NB4 (cell line): ENCODE data around the gene CFHR3.

ENCODE experiments used
- POLR2A ChIP-seq: IDR thresholded peaks from 2 replicates; pipeline ENCODE4 v1.6.1; 2011; ENCODE audit warnings: mild to moderate bottlenecking; ENCODE audit not compliant: insufficient read length; ENCODE audit errors: extremely low read depth
- TF ChIP-seq, protein P1 (sequence below): IDR thresholded peaks from one replicate; pipeline ENCODE4 v1.5.1; 2012; ENCODE audit warnings: low read depth, low read length
- TF ChIP-seq, protein P2 (sequence below): IDR thresholded peaks from 2 replicates; pipeline ENCODE4 v1.6.1; 2011; ENCODE audit warnings: low read depth, low read length

DNA sequence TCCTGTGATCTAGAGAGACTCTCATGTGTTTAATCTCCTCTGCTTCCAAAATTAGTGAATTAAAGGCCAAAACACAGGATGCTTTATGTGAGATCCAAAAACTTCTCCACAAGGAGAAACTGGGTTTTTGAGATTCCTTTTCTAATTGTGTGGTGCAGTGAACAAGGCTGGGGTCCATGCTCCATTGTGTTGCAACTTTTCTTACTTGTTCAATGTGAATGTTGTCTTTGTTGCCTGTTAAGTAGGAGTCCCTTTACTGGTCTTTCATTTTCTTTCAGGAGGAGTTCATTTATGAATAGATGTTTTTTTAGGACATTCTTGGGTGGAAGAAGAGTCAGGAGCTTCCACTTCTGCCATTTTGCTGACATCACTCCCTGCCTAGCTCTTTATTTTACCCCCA lies 40.6 kb upstream of the CFHR3 start:
- TF ChIP-seq, protein P1, sequence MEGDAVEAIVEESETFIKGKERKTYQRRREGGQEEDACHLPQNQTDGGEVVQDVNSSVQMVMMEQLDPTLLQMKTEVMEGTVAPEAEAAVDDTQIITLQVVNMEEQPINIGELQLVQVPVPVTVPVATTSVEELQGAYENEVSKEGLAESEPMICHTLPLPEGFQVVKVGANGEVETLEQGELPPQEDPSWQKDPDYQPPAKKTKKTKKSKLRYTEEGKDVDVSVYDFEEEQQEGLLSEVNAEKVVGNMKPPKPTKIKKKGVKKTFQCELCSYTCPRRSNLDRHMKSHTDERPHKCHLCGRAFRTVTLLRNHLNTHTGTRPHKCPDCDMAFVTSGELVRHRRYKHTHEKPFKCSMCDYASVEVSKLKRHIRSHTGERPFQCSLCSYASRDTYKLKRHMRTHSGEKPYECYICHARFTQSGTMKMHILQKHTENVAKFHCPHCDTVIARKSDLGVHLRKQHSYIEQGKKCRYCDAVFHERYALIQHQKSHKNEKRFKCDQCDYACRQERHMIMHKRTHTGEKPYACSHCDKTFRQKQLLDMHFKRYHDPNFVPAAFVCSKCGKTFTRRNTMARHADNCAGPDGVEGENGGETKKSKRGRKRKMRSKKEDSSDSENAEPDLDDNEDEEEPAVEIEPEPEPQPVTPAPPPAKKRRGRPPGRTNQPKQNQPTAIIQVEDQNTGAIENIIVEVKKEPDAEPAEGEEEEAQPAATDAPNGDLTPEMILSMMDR: no peak
- TF ChIP-seq POLR2A: no peak
- TF ChIP-seq, protein P2, sequence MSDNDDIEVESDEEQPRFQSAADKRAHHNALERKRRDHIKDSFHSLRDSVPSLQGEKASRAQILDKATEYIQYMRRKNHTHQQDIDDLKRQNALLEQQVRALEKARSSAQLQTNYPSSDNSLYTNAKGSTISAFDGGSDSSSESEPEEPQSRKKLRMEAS: no peak
